Posterior vena cava (tissue), 2 donors: ENCODE results near the gene PTPRT. TPM values are rescaled to one million over a fixed set of nuclear protein-coding genes. Genes with fewer than 3 reads are reported as not detected.

ENCODE experiments used
- DNase-seq: peaks from one replicate; pipeline ENCODE4 v3.0.0-alpha.2; 2020; ENCODE audit warnings: low spot score
- intact Hi-C, 2 donors: fragments of 100-400 bp; cut with DNase I; formaldehyde crosslinking; loops; one replicate each; pipeline versions ENCODE4 v1.14.1 to v1.14.2; 2022 to 2023
- total RNA-seq, 2 donors: library from RNA; stranded (reverse); fragmentation: NEBNext Ultra II Directional; extraction: Animal tissue kit (Norgen Biotek cat#: 25700); gene quantifications; one replicate each; pipeline ENCODE4 v1.2.1, GENCODE V29; 2021
- donor health status: DM: yes; HTN: yes; CAD: no.
- donor health status: DM: yes; HTN: yes; CAD: no.

The PTPRT gene
- total RNA-seq, 2 donors from 2014 or later = 0.10 to 0.19 TPM

DNA sequence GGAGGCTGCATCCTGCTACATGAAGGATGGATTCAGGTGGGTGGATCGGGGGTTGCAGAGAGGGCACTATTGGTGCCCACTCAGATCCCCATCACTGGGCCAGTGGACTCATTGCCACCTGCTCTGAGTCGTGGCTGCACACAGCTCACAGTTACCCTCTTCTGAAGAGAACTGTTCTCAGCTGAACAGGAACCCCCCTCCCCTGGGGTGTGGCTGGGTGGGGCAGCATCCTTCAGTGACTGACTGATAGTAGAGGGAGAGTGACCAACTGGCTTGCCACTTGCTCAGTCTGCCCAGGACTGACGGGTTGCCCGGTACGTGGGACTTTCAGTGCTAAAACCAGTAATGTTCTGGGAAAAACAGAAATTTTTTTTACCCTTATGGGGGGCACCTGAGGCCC is 1077.5 kb downstream of the PTPRT start:
- intact Hi-C loops = no loop called here
- DNase-seq = no peak

DNA sequence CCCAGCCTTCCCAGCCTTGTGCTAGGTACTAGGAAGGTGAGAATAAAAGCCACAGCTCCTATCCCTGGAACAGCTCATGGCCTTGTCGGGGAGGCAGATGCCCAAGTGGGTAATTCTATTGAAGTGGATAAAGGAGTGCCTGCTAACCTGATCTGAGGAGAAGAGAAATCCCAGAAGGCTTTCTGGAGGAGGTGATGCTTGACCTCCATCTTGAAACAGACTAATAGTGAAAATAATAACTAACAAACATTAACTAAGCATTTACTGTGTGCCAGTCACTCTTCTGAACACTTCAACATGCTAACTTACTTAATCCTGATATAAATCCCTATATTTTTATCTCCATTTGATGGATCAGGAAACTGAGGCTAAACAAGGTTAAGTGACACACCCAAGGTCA is 1078.4 kb downstream of the PTPRT start:
- intact Hi-C loops = no loop called here
- no peak for DNase-seq

DNA sequence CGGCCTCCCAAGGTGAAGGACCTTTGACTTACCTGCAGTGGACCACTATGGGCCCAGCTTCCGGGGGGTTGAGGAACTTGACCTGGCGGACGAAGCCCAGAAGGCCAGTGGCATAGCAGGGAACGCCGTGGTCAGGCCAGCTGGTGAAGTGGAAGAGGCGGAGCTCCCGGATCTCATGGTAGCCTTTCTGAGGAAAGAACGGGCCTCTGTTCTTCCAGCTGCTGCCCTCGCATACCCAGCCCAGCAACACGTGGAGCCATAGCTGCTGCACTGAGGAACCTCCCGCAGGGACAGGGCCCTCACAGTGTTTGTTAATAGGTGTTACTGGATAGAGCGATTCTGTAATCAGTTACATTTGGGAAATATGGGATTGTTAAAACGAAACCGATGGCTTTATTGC is 1079.4 kb downstream of the PTPRT start:
- no peak for DNase-seq
- intact Hi-C loops = no loop called here

DNA sequence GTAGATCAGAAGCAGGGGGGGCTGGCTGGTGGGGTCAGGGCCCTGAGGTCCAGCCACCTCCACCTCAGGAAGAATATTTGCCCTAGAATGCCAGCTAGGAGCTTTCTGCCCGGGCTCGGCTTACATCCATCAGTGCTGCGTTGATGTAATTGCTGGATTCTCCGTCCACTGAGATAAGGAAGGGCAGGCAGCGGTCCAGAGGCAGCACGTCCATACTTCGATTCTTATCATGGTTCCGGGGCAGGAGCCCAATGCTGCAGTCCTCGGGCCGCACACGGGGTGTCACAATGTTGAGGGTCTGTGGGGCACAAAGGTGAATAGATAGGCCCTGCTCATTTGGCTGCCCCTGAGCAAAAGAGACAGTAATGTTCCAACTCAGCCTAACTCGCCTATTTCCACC is 1087.7 kb downstream of the PTPRT start:
- DNase-seq = no peak
- intact Hi-C loops = no loop called here

DNA sequence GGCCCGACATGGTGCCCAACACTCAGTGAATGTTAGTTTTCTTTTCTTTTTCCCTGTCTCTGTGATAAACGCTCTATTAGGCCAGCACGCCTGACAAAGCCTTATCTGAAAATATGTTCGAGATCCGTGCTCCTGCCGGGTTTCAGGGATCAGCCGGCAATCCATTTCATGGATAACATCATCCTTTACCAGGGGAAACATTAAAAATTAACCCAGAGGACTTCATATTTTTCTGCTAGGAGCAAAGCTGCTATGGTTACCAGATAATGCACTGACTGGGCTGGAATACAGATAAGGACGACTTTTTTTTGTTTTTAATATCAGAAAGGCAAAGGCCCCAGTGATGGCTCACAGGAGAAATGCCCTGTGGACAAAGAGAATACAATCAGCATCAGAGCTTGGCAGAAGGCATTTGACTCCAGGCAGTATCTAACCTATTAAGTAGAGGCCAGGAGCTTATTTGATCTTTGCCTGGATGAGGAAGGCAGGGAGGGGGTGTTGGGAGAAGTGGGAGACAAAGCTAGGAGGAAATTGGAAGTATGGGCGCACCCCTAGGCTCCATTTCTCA is 1089.5 kb downstream of the PTPRT start:
- intact Hi-C loops = no loop called here
- no peak for DNase-seq

DNA sequence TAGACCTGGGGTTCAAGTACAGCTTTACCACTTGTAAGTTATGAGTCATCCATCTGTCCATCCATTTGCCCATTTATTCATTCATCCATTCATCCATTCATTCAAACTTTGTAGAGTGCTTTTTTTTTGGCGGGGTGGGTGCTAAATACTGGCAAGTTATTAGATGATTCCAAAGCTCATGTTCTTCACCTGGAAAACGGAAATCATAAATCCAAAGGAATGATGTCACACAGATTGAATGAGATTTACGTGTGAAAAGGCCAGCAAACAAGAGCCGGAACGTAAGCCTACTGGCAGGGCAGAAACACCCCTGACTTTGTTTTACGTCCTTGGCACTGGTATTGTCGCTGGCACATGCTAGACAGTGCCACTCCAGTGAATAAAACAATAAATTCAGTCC is 1090.6 kb downstream of the PTPRT start:
- intact Hi-C loops = no loop called here
- no peak for DNase-seq

DNA sequence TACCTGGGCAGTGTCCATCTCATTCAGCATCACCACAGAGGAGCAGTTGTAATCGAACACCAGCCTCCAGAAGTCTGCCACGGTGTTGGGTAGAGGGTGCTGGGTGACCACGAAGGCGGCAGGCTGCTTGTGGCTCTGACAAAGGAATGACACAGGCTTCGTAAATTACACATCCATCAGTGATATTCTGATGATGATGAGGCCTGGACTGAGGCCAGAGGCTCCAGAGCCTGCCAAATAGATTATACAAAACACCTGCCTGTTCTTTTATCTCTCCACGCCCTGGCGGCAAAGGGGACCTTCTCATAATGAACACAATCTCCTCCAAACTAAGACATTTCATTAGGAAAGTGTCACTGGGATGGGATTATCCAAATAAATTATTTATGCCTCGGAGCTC is 1091.3 kb downstream of the PTPRT start:
- no peak for DNase-seq
- intact Hi-C loops = no loop called here

DNA sequence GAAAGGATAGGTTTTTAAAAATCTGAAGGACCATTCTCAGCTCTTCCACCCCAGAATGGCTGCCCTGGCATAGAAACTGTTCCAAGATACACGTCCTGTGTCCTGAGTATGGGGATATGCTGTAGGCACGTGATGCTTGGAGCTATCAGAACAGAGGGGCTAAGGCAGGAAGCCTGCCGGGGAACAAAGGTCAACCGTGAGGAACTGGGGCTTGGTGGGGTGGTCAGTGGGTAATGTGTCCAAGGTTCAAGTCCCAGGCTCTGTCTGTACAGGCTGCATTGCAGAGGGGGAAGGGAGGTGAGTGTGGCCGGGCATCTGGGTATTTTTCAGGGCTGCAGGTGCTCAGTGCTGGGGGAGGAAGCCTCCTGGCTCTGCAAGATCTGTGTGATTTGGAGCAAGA is 1092.0 kb downstream of the PTPRT start:
- no peak for DNase-seq
- intact Hi-C loops = no loop called here

DNA sequence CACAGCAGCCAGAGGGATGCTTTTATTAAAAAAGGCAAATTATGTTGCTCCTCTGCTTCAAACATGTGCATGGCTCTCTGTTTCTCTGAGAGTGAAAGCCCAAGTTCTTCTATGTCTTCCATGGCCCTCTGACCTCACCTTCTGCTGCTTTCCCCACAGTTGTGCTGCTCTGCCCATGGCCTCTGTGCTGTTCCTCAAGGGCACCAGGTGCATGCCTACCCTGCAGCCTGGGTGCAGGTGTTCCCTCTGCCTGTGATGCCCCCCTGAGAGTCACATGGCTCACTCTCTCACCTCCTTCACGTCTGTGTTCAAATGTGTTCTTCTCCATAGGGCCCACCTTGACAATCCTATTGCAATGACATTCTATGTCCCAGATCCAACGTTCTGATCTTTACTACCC is 1094.5 kb downstream of the PTPRT start:
- intact Hi-C loops = no loop called here
- DNase-seq = peak; percentile 31

DNA sequence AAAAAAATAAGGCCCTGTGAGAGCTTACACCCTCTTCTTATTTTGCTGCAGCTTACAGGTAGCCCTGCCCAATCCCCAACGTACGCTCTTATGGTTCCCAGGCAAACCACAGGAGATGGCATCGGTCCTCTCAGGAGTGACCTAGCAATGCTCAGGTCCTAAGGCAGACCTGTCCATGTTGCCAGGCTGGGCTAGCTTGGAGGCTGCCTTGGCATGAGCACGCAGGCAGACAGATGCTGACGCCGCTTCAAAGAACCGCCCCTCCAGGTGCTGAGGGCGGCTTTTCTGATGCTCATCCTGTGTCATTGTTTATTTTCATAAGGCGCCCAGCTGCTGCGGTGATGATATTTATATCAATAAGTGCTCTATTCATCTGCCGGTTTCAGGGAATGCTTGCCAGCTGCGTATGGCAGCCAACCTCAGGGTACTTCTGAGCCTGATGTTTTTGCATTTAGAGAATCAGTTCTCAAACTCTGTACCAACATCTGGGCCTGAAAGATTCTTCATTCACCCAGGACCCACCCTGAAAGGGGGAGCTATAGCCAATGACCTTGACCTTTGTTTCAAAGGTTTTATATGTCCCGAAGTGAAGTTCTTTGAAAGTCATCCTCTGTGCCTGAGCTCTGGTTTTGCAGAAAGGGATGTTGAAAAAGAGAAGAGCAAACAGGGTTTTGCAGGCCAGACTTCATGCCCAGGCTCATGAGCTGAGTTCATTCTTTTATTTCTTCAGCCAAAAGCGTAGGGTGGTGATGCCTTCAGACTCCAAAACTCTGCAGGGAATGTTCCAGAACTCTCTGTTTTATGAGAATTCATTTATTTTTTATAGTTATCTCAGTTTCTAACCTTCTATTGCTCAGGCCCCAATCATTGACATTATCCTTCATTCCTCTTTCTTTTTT is 1095.9 kb downstream of the PTPRT start:
- intact Hi-C loops = no loop called here
- DNase-seq = no peak

DNA sequence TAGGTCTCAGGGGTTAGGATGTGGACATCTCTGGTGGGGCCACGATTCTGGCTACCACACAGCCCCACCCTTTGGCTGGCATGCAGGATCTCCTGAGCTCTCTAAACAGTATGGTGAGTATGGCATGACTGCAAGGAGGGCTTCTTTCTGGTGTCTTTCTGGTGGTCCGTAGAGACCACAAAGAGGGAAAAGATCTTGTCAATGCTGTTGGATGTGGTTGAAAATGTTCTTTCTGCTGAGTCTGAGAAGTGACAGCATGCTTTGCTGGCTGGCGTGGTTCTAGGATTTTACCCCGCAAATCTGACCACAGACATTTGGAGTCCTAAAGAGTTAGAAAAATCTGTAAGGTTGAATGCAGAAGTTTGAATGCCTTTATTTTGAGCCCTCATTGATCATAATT is 1096.7 kb downstream of the PTPRT start:
- no peak for DNase-seq
- intact Hi-C loops = no loop called here

DNA sequence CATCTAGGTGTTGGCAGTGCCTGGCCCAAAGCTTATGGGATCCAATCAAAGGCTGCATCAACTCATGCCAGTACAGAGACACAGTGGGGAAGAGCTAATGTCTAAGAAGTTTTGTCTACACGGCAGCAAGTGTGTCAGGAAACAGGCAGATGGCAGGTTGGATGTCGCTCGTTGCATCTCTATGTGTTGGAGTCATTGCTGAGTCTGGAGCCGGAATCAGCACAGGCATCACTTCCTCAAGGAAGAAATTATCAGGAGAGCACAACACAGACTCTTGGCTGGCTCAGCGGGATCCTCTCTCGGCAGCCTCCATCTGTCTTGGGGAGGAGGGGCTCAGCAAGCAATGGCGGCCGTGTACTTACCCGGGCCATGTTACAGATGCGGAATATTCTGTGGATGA is 1104.3 kb downstream of the PTPRT start:
- intact Hi-C loops = no loop called here
- no peak for DNase-seq

DNA sequence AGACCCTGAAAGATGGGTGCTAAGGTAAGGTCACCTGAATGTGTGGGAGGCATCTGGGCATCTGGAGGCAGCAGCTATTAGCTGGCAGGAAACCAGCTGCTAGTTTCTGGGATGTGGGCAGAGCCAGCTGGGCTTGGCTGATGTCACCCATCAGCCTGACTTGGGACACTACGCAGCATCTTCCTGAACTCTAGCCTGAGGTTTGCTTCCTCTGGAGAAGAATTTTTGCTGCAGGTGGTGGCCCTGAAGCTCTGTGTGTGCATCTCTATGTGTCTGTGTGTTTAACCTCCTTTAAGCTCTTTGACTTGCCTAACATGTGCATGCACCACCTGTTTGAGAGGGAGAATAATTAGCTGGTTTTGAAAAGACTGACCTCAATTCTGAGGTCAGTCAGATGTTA is 1106.4 kb downstream of the PTPRT start:
- no peak for DNase-seq
- intact Hi-C loops = no loop called here

DNA sequence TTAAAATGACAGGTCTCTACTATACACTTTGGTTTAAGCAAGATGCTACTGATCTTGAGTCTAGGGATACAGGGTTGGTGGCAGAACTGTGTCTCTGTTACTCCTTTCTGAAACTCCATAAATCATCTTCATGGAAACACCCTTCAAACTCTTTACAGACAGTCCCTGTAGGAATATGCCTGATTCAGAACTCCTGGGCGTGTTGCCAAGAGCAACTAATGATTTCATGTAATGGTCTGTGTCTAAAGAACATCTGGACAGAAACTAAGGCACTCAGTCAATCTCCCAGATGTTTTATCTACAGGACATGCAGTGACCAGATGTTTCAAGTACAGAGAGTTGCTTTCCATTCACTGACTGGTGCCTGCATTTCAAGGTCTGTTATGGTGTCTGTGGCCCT is 1107.1 kb downstream of the PTPRT start:
- intact Hi-C loops = no loop called here
- no peak for DNase-seq

DNA sequence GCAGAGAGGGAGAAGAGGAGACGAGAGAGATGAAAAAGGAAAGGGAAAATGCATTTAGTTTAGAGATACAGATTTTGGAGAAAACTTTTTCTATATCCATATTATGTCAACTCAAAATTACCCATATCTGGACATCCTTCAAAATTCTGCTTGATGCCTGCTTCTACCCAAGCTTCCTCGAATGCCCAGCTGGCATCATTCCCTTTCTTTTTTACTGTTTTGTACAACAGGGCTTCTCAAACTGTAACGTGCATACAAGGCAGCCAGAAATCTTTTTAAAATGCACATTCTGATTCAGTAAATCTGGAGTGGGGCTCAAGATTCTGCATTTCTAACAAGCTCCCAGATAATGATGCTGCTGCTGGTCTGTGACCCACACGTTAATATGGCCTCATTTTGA is 1108.8 kb downstream of the PTPRT start:
- intact Hi-C loops = no loop called here
- no peak for DNase-seq

DNA sequence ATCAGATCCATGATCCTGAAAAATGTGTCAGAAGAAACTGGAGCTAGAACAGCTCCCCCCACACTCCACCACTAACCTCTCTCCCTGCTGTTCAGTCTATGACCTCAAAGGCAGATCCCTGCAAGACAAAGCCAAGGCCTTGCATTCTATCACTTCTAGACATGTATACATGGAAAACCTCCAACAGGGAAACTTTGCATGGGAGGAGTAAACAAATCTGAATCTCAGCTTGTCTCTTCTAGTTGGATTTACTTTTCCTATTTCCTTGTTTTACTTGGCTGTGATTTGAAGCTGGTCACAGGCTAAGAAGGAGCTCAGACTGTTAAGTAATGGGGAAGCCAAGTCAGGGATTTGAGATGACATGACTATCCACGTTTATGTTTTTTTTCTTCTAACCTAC is 1114.8 kb downstream of the PTPRT start:
- no peak for DNase-seq
- intact Hi-C loops = no loop called here

DNA sequence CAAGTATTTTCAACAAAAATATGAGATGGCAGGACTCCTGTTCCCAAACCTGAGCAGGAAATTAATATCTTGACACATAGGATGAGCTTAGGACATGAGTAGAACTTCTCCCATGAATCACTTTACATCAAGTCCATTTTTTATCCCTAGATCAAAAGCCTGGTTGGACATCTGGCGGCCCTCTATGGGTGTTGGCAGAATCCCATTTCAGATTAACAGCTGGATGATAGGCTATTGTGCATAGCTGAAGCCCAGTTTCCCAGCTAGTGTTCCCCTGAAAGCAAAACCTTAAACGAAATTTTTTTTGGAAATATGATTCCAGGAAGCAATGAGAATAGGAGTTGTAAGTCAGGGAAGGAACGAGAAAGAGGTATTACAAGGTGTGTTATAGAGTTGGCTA is 1122.1 kb downstream of the PTPRT start:
- no peak for DNase-seq
- intact Hi-C loops = no loop called here

DNA sequence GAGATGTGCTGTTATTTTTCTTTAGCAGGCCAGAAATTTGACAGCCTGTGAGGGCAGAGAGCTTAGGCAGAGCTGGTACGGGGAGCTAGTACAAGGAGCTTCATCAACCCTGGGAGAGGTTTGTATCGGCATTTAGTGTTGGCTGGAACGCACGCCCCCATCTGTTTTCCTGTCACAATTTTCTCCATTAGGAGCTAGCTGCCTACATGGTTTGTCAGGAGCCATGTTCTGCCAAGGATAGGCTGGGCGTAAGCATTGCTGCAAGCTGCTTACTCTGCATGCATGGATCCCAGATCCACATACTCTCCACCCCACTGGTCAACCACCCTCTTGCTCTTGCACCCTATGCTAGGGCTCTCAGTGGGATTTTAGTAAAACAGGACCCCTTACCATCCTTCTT is 1122.5 kb downstream of the PTPRT start:
- intact Hi-C loops = no loop called here
- no peak for DNase-seq

DNA sequence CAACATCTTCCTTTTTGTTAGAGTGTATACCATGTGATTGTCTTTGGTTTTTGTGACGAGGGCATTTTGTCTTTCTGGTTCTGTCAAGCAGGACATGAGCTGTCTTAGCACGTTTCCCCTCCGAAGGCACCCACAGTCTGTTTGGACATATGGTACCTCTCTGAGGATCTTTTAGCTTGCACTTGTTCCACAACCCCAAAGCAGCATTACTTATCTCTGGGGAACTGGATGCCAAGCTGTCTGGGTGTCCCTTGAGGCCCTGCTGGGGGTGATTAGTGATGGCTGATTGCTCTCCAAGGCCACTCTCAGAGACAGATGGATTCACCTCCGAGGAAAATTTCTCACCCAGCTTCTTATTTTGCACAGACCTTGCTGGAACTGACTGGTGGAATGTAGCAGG is 1126.6 kb downstream of the PTPRT start:
- DNase-seq = no peak

DNA sequence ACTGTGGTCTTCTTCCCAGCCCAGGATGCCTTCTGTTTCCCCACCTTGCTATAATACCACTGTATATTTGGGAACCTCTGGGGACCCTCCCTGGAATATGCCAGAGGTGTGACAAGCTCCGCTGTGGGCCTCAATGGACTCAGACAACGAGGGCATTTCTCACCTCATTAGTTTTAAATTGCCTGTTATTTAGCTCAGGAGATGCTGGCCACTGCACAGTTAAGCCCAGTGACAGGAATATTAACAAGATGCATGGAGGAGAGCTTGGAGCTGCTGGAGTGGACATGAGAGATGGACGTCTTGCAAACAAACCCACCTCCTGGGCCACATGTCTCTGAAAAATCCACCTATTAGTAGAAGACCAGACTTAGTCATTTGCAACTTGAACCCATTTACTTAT is 1136.4 kb downstream of the PTPRT start:
- no peak for DNase-seq
- intact Hi-C loops = no loop called here

More for the DNA sequence above, 1126.6 kb downstream of the PTPRT start:
- intact Hi-C loops = no loop called here

DNA sequence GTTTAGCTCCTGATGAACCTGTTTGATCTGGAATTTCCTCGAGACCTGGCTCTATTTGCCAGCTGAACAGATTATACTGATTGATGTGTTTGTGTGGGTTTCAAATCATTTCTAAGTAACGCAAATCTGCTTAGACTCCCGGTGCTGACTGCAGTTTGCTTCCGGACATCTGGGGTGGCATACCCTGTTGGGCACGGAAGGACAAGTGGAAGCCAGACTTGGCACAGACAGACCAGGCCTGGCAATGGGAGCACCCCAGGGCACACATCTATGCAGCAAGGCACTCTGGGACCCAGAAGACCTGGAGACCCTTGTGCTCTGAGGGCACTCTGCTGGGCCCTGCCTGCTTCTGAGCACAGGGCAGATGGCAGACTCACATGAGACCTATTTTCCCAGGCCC is 1137.8 kb downstream of the PTPRT start:
- DNase-seq = no peak
- intact Hi-C loops = no loop called here
